ENCODE results near the gene CCDC97.

DNA sequence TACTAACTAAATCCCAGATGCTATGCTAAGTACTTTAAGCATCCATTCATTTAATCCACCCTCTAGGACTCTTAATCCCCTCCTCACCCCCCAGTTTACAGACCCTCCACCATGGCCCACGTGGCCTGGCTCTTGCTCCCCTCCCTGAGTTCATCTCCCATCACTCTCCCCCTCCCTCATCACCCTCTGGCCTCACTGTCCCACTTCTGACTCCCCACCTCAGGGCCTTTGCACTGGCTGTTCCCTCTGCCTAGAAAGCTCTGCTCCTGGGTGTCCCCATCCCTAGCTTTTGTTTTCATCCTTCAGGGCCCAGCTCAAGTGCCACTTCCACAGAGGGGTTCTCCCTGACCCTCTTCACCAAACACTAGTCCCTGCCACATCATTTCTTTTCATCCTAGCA lies 49.8 kb downstream of the CCDC97 start:
- TF ChIP-seq POLR2AphosphoS5 (IDR thresholded peaks at IDR 0.05) = no peak
- TF ChIP-seq, protein P1, sequence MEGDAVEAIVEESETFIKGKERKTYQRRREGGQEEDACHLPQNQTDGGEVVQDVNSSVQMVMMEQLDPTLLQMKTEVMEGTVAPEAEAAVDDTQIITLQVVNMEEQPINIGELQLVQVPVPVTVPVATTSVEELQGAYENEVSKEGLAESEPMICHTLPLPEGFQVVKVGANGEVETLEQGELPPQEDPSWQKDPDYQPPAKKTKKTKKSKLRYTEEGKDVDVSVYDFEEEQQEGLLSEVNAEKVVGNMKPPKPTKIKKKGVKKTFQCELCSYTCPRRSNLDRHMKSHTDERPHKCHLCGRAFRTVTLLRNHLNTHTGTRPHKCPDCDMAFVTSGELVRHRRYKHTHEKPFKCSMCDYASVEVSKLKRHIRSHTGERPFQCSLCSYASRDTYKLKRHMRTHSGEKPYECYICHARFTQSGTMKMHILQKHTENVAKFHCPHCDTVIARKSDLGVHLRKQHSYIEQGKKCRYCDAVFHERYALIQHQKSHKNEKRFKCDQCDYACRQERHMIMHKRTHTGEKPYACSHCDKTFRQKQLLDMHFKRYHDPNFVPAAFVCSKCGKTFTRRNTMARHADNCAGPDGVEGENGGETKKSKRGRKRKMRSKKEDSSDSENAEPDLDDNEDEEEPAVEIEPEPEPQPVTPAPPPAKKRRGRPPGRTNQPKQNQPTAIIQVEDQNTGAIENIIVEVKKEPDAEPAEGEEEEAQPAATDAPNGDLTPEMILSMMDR (IDR thresholded peaks at IDR 0.05) = no peak

Data from esophagus muscularis mucosa (tissue), 3 donors.